Measurements from ENCODE around the gene SZRD1.

DNA sequence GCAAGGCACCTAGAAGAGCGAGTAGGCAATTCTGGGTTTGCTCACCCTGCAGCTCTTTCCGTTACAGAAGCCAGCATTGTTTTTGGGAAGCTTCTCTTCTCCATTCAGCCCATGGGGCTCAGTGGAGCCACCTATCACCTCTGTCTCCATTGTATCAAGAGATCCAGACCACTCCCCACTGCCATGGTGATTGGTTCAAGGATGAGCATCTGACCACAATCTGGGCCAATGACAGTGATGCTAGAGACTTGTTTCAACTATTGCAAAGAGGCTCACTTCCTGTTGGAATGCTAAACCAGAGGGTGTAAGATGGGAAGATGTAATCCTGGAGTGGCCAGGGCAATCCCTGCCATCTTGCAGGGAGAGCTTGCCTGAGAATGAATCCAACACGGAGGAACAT, 63.6 kb downstream of the SZRD1 start:
- TF ChIP-seq, protein P1, sequence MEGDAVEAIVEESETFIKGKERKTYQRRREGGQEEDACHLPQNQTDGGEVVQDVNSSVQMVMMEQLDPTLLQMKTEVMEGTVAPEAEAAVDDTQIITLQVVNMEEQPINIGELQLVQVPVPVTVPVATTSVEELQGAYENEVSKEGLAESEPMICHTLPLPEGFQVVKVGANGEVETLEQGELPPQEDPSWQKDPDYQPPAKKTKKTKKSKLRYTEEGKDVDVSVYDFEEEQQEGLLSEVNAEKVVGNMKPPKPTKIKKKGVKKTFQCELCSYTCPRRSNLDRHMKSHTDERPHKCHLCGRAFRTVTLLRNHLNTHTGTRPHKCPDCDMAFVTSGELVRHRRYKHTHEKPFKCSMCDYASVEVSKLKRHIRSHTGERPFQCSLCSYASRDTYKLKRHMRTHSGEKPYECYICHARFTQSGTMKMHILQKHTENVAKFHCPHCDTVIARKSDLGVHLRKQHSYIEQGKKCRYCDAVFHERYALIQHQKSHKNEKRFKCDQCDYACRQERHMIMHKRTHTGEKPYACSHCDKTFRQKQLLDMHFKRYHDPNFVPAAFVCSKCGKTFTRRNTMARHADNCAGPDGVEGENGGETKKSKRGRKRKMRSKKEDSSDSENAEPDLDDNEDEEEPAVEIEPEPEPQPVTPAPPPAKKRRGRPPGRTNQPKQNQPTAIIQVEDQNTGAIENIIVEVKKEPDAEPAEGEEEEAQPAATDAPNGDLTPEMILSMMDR (IDR thresholded peaks at IDR 0.05), result no peak
- no peak for TF ChIP-seq SIN3A (IDR thresholded peaks at IDR 0.05; ENCODE audit: borderline replicate concordance, insufficient read depth, low read depth, low read length)
- TF ChIP-seq POLR2AphosphoS5 (IDR thresholded peaks at IDR 0.05; ENCODE audit: low read depth, low read length), result no peak

All from Panc1 (cell line).